DND-41 (cell line): ENCODE measurements around the gene ZDHHC20.

ENCODE experiments used
- EZH2 ChIP-seq: IDR thresholded peaks from 3 replicates; pipeline ENCODE4 v1.6.1; 2012; ENCODE audit warnings: borderline replicate concordance, low read depth, mild to moderate bottlenecking, moderate library complexity, low read length, inconsistent platforms; ENCODE audit not compliant: severe bottlenecking
- TF ChIP-seq, protein P1 (sequence below): IDR thresholded peaks from 2 replicates; pipeline ENCODE4 v1.5.1; 2012; ENCODE audit warnings: borderline replicate concordance, low read length, moderate library complexity, mild to moderate bottlenecking; ENCODE audit not compliant: poor library complexity, severe bottlenecking; ENCODE audit errors: extremely low read depth

DNA sequence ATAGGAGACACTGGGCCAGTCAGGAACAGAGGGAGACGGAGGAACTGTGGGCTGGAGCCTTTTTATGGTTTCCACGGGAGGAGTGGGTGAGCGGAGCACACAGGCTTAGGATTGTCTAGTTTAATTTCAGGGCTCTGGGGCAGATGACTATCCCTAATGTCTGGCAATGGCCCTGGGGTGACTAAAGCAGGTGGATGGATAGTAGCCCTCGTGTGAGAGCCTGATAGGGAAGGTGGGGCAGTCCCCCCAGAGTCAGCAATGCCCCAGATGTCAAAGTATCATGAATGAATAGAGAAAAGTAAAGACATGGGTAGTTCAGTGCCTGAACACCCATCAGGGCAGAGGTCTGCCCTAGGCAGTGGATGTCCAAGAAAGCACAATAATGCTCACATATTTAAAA is 94.2 kb downstream of the ZDHHC20 start:
- TF ChIP-seq, protein P1, sequence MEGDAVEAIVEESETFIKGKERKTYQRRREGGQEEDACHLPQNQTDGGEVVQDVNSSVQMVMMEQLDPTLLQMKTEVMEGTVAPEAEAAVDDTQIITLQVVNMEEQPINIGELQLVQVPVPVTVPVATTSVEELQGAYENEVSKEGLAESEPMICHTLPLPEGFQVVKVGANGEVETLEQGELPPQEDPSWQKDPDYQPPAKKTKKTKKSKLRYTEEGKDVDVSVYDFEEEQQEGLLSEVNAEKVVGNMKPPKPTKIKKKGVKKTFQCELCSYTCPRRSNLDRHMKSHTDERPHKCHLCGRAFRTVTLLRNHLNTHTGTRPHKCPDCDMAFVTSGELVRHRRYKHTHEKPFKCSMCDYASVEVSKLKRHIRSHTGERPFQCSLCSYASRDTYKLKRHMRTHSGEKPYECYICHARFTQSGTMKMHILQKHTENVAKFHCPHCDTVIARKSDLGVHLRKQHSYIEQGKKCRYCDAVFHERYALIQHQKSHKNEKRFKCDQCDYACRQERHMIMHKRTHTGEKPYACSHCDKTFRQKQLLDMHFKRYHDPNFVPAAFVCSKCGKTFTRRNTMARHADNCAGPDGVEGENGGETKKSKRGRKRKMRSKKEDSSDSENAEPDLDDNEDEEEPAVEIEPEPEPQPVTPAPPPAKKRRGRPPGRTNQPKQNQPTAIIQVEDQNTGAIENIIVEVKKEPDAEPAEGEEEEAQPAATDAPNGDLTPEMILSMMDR, result no peak
- no peak for TF ChIP-seq EZH2
